ENCODE measurements around the gene OR11A1.

- TF ChIP-seq, protein P1, sequence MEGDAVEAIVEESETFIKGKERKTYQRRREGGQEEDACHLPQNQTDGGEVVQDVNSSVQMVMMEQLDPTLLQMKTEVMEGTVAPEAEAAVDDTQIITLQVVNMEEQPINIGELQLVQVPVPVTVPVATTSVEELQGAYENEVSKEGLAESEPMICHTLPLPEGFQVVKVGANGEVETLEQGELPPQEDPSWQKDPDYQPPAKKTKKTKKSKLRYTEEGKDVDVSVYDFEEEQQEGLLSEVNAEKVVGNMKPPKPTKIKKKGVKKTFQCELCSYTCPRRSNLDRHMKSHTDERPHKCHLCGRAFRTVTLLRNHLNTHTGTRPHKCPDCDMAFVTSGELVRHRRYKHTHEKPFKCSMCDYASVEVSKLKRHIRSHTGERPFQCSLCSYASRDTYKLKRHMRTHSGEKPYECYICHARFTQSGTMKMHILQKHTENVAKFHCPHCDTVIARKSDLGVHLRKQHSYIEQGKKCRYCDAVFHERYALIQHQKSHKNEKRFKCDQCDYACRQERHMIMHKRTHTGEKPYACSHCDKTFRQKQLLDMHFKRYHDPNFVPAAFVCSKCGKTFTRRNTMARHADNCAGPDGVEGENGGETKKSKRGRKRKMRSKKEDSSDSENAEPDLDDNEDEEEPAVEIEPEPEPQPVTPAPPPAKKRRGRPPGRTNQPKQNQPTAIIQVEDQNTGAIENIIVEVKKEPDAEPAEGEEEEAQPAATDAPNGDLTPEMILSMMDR (IDR thresholded peaks at IDR 0.05): no peak
- TF ChIP-seq, protein P2, sequence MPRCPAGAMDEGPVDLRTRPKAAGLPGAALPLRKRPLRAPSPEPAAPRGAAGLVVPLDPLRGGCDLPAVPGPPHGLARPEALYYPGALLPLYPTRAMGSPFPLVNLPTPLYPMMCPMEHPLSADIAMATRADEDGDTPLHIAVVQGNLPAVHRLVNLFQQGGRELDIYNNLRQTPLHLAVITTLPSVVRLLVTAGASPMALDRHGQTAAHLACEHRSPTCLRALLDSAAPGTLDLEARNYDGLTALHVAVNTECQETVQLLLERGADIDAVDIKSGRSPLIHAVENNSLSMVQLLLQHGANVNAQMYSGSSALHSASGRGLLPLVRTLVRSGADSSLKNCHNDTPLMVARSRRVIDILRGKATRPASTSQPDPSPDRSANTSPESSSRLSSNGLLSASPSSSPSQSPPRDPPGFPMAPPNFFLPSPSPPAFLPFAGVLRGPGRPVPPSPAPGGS (IDR thresholded peaks at IDR 0.05): no peak
- no peak for TF ChIP-seq RCOR1 (IDR thresholded peaks at IDR 0.05; ENCODE audit: low read depth, low read length)
- no peak for TF ChIP-seq POLR2A (IDR thresholded peaks at IDR 0.05; ENCODE audit: low read length)
- TF ChIP-seq BHLHE40 (IDR thresholded peaks at IDR 0.05; ENCODE audit: low read depth, low read length): no peak
- no peak for TF ChIP-seq MAZ (IDR thresholded peaks at IDR 0.05; ENCODE audit: borderline replicate concordance, low read depth, low read length)
- TF ChIP-seq RNF2 (IDR thresholded peaks at IDR 0.05; ENCODE audit: borderline replicate concordance, low read depth): no peak
- TF ChIP-seq CHD4 (IDR thresholded peaks at IDR 0.05; ENCODE audit: borderline replicate concordance): no peak
- TF ChIP-seq JUNB (IDR thresholded peaks at IDR 0.05): no peak
- TF ChIP-seq RAD21 (conservative IDR thresholded peaks at IDR 0.05 in 1 of 2, IDR thresholded peaks at IDR 0.05 in 1 of 2): no peak
- TF ChIP-seq ESRRA (IDR thresholded peaks at IDR 0.05; ENCODE audit: borderline replicate concordance, low read length): no peak
- TF ChIP-seq FOXS1 (CRISPR knock-in tag; IDR thresholded peaks at IDR 0.05): no peak
- TF ChIP-seq HOXB13 (CRISPR knock-in tag; IDR thresholded peaks at IDR 0.05; ENCODE audit: low read depth): no peak
- TF ChIP-seq CHD2 (IDR thresholded peaks at IDR 0.05; ENCODE audit: low read length, partially characterized antibody): no peak
Measured at GRCh38 chr6:29403801-29404200, 53.1 kb downstream of the OR11A1 start.
